Heart left ventricle (tissue), 16 donors: ENCODE data around the gene MORN5. TPM values are rescaled to one million over a fixed set of nuclear protein-coding genes. Genes with fewer than 3 reads are reported as not detected.

Source experiments
- ATAC-seq, 4 donors: fragments of 200-7000 bp; cut with Tn5 transposase; one replicate each; pipeline ENCODE4 v1.9.1; 2020 to 2022; ENCODE audit warnings: moderate library complexity in 4 of 4, mild to moderate bottlenecking in 3 of 4, moderate number of reproducible peaks in 1 of 4
- DNase-seq, 5 donors: peaks; one replicate each; pipeline ENCODE4 v3.0.0-alpha.2; 2020
- H3K27ac ChIP-seq, 12 donors: fragments of 200-600 bp; sonication (generic) in 4 of 12; one replicate each; pipeline versions ENCODE4 v1.5.0 to v1.8.0; 2016 to 2022; ENCODE audit warnings: mild to moderate bottlenecking in 2 of 12
- H3K27me3 ChIP-seq, 9 donors: fragments of 200-600 bp; sonication (generic) in 2 of 9; one replicate each; pipeline versions ENCODE4 v1.5.1 to v1.8.0; 2016 to 2022; ENCODE audit warnings: mild to moderate bottlenecking in 3 of 9
- H3K36me3 ChIP-seq, 9 donors: fragments of 200-600 bp; sonication (generic) in 2 of 9; one replicate each; pipeline versions ENCODE4 v1.5.0 to v1.8.0; 2018 to 2022; ENCODE audit warnings: mild to moderate bottlenecking in 2 of 9
- H3K4me1 ChIP-seq, 12 donors: fragments of 200-600 bp; sonication (generic) in 4 of 12; one replicate each; pipeline versions ENCODE4 v1.5.0 to v1.8.0; 2016 to 2022; ENCODE audit warnings: mild to moderate bottlenecking in 3 of 12
- H3K4me3 ChIP-seq, 12 donors: fragments of 200-600 bp; sonication (generic) in 4 of 12; one replicate each; pipeline versions ENCODE4 v1.5.0 to v1.8.0; 2017 to 2022; ENCODE audit warnings: mild to moderate bottlenecking in 9 of 12, moderate library complexity in 4 of 12
- H3K9me3 ChIP-seq, 12 donors: fragments of 200-600 bp; sonication (generic) in 4 of 12; one replicate each; pipeline versions ENCODE4 v1.5.0 to v1.8.0; 2016 to 2022; ENCODE audit warnings: mild to moderate bottlenecking in 1 of 12
- CTCF ChIP-seq, 12 donors: fragments of 200-600 bp; sonication (generic) in 4 of 12; IDR thresholded peaks; one replicate each; pipeline versions ENCODE4 v1.5.0 to v1.8.0; 2018 to 2022; ENCODE audit warnings: antibody characterized with exemption in 12 of 12, mild to moderate bottlenecking in 5 of 12
- POLR2A ChIP-seq, 2 donors: fragments of 450-650 bp; IDR thresholded peaks; one replicate each; pipeline ENCODE4 v1.6.1; 2017; ENCODE audit warnings: antibody characterized with exemption in 2 of 2, mild to moderate bottlenecking in 2 of 2, moderate library complexity in 2 of 2
- WGBS, 4 donors: extraction: QIAGEN DNeasy Blood & Tissue Kit in 2 of 4; methylation state at CpG; one replicate each; pipeline versions ENCODE4 v1.1.5 to v1.1.7; 2013 to 2018; 5-methylcytosine and 5-hydroxymethylcytosine counted together
- intact Hi-C, 10 donors: fragments of 100-400 bp; cut with DNase I; formaldehyde crosslinking; loops; one replicate each; pipeline versions ENCODE4 v1.11.1 to v1.14.2; 2022
- polyA plus RNA-seq, 2 donors: library from polyadenylated mRNA; stranded (reverse); fragments of 200-250 nt; gene quantifications; one replicate each; pipeline ENCODE4 v1.2.3, GENCODE V29; 2013
- total RNA-seq, 9 donors: library from RNA; depleted of rRNA in 2 of 9; stranded (reverse); fragments of >200 nt in 2 of 9; fragmentation: NEBNext Ultra II Directional in 3 of 9; extraction: Animal tissue kit (Norgen Biotek cat#: 25700) in 3 of 9; gene quantifications; one replicate each; pipeline versions ENCODE4 v1.1.0 to v1.2.4, GENCODE V29; 2016 to 2023
- donor health status: ischemic (EF 13 %, LVEDD 7.1; RV severe dilation, severe dysfunction).
- donor health status: healthy with polysubstance abuse.
- donor health status: DM: no; HTN: yes; CAD: no.
- donor health status: DM: no; HTN: no; CAD: no.
- donor health status: ischemic (EF 25% LVEDD 6.9; RV normal size, moderate dysfunction).
- donor health status: ischemic (EF 25% LVEDD 5.7; RV mildly dilated, moderate dysfunction).
- donor health status: healthy.
- donor health status: DM: yes; HTN: yes; CAD: no.
- donor health status: ischemic (EF 35%, LVEDD 5.7; RV mildly dilated, moderate dysfunction).
- donor health status: nonischemic (EF 11% LVEDD 7.7; RV severe dilation, severe dysfunction).
- donor health status: DM: yes; HTN: yes; CAD: no.
- donor health status: PGD.
- donor health status: ischemic (EF 29% LVEDD 5.4; RV normal size, mild dysfunction).
- donor health status: nonischemic (EF 23%, LVEDD 6.1; RV moderate dilation, normal function).

The MORN5 gene
- total and polyA plus RNA-seq, 11 donors, result not detected

GRCh38 chr9:122173670-122174069, 14.0 kb downstream of the MORN5 start:
- no peak for DNase-seq
- no peaks in the 10 kb centered on the region for H3K36me3 ChIP-seq
- WGBS, 4 donors, result 80 to 84% (median 80%) methylated on average over 3 of the region's 3 CpGs
- H3K9me3 ChIP-seq, result no peaks in the 10 kb centered on the region
- no peak for ATAC-seq
- no peak overlapping the region for H3K4me3 ChIP-seq
- H3K4me1 ChIP-seq, result no peaks in the 10 kb centered on the region
- peaks cover 0 to 16% (median 0%) of the 10 kb centered on the region in 9 donors for H3K27me3 ChIP-seq
- intact Hi-C loops, result no loop called here
- H3K27ac ChIP-seq, result no peak overlapping the region
- TF ChIP-seq POLR2A (IDR thresholded peaks at IDR 0.05) (no peak), CTCF (IDR thresholded peaks at IDR 0.05) (no peak)

DNA sequence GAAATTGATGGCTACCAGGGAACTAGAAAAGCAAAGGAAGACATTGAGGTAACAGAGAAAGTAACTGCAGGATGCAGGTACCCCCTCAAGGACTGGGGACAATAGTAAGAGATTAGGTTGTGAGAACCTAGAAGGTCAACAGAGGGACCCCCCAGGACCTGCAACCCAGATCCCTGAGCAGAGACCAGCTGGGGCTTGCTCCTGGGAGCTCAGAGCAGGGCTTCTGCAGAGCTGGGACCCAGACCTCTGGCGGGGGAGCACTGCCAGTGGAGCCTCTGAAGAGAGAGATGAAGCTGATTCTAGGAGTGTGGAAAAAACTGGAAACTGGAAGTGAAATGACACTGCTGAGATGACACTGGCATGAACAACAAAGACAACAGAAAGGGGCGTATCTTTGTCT, 17.2 kb downstream of the MORN5 start:
- 81 to 87% (median 85%) methylated on average over 2 of the region's 2 CpGs for WGBS, 4 donors
- DNase-seq (no peak), ATAC-seq (no peak)
- no peaks in the 10 kb centered on the region for H3K36me3 ChIP-seq
- H3K4me1 ChIP-seq, result no peaks in the 10 kb centered on the region
- H3K27ac ChIP-seq, result no peak overlapping the region
- H3K4me3 ChIP-seq, result no peak overlapping the region
- no peaks in the 10 kb centered on the region for H3K9me3 ChIP-seq
- TF ChIP-seq POLR2A (IDR thresholded peaks at IDR 0.05), result no peak
- no peak for TF ChIP-seq CTCF (IDR thresholded peaks at IDR 0.05)
- H3K27me3 ChIP-seq, result peaks cover 0 to 15% (median 0%) of the 10 kb centered on the region in 9 donors
- intact Hi-C loops, result no loop called here

- intact Hi-C loops, result no loop called here
- DNase-seq (no peak), ATAC-seq (no peak)
- Histone ChIP-seq H3K36me3 (no peaks in the 10 kb centered on the region), H3K9me3 (no peaks in the 10 kb centered on the region), H3K4me1 (no peaks in the 10 kb centered on the region), H3K27me3 (peaks cover 0 to 17% (median 0%) of the 10 kb centered on the region in 9 donors), H3K4me3 (no peak overlapping the region), H3K27ac (no peak overlapping the region)
- no peak for TF ChIP-seq POLR2A (IDR thresholded peaks at IDR 0.05)
- no peak for TF ChIP-seq CTCF (IDR thresholded peaks at IDR 0.05)
- WGBS, 4 donors, result 82 to 88% (median 85%) methylated on average over 5 of the region's 5 CpGs
These were observed 19.5 kb downstream of the MORN5 start for GRCh38 chr9:122179054-122179689.

DNA sequence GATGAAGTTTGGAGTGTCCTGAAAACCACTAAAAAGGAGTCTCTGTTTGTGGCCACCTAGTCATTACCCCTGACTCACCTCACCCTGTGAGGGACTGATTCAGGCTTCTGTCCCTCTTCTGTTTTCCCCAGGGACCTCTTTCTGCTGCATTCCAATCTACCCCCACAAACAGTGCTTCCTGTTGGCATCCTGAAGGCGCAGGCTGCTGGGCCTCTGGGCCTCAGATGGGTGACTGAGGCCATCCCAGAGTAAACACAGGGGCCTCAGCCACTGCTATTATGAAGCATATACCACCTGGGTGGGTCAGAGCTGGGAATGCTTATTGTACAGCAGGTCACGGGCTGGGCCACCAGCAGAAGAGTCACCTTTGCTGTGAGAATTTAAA, 20.0 kb downstream of the MORN5 start:
- no peak overlapping the region for H3K4me3 ChIP-seq
- H3K27me3 ChIP-seq, result peaks cover 0 to 17% (median 0%) of the 10 kb centered on the region in 9 donors
- H3K9me3 ChIP-seq, result no peaks in the 10 kb centered on the region
- H3K36me3 ChIP-seq, result no peaks in the 10 kb centered on the region
- TF ChIP-seq POLR2A (IDR thresholded peaks at IDR 0.05) (no peak), CTCF (IDR thresholded peaks at IDR 0.05) (no peak)
- intact Hi-C loops, result no loop called here
- DNase-seq (no peak), ATAC-seq (no peak)
- H3K4me1 ChIP-seq, result no peaks in the 10 kb centered on the region
- WGBS, 4 donors, result 62 to 82% (median 72%) methylated on average over 2 of the region's 2 CpGs
- H3K27ac ChIP-seq, result no peak overlapping the region
